K562 treated with DMSO at 1 percent for 12 hours (cell line): ENCODE results near the gene ENTPD5. TPM values are rescaled to one million over a fixed set of nuclear protein-coding genes. Genes with fewer than 3 reads are reported as not detected.

Source experiments
- total RNA-seq: library from RNA; unstranded; fragments of 300-600 nt; gene quantifications from 2 replicates; pipeline ENCODE4 v1.2.3, GENCODE V29; 2022; ENCODE audit not compliant: insufficient read depth

Gene ENTPD5
- 4.4 and 9.1 TPM in 2 replicates for total RNA-seq

GRCh38 chr14:74018586-74019407 is at the start of gene ENTPD5, which contains the start of gene BBOF1:
Gene ENTPD5, minus strand, starts transcription at chr14:74019288. Its CDS starts 31,186 bp downstream, at chr14:73988102.
Gene BBOF1, plus strand, starts transcription at chr14:74019349. Its CDS starts 130 bp downstream, at chr14:74019479.

GRCh38 chr14:73949752-73950734 is 69.0 kb downstream of the ENTPD5 start, which contains the start of the genes COQ6 and FAM161B:
Gene COQ6, plus strand, starts transcription at chr14:73950302. Its CDS starts 31 bp downstream, at chr14:73950333.
Gene FAM161B, minus strand, starts transcription at chr14:73950094. Its CDS starts 68 bp downstream, at chr14:73950026.

Other genes starting within 250 kb of the ENTPD5 start
- 1.4 and 3.0 TPM in 2 replicates for gene PTGR2, start 167.5 kb downstream of the ENTPD5 start, total RNA-seq
- gene ZNF410, start 132.4 kb downstream of the ENTPD5 start, total RNA-seq, result 22.3 and 29.3 TPM in 2 replicates
- 0.93 and 2.3 TPM in 2 replicates for gene FAM161B, start 69.2 kb downstream of the ENTPD5 start, total RNA-seq
- gene COQ6, start 69.0 kb downstream of the ENTPD5 start, total RNA-seq, result 21.0 and 22.3 TPM in 2 replicates
- gene BBOF1, start 61 bp upstream of the ENTPD5 start, total RNA-seq, result 0.50 and 0.83 TPM in 2 replicates
- gene ALDH6A1, start 65.2 kb upstream of the ENTPD5 start, total RNA-seq, result 1.1 and 3.2 TPM in 2 replicates
- gene LIN52, start 65.7 kb upstream of the ENTPD5 start, total RNA-seq, result 3.3 and 6.2 TPM in 2 replicates
- gene VSX2, start 220.2 kb upstream of the ENTPD5 start, total RNA-seq, result not detected in 2 replicates